NT2/D1 (cell line): ENCODE data around the gene SYNE2.

ENCODE experiments used
- SUZ12 ChIP-seq: IDR thresholded peaks from 2 replicates; pipeline ENCODE4 v1.6.1; 2011; ENCODE audit not compliant: insufficient read length, insufficient read depth; ENCODE audit errors: extremely low read depth
- YY1 ChIP-seq: IDR thresholded peaks from 2 replicates; pipeline ENCODE4 v1.6.1; 2011; ENCODE audit not compliant: insufficient read length, insufficient read depth
- ZNF274 ChIP-seq: IDR thresholded peaks from 2 replicates; pipeline ENCODE4 v1.6.1; 2011; ENCODE audit warnings: mild to moderate bottlenecking, low read depth, low read length

- TF ChIP-seq YY1 (no peak), ZNF274 (no peak), SUZ12 (no peak)
Measured at GRCh38 chr14:64117671-64118402, 265.0 kb downstream of the SYNE2 start.
